Rectal smooth muscle tissue (tissue), 1 donor: ENCODE measurements around the gene ZNF524.

Experiments used
- H3K27ac ChIP-seq: one replicate; pipeline ENCODE4 v1.7.0; 2013; ENCODE audit warnings: low read depth, low read length, inconsistent platforms
- H3K27me3 ChIP-seq: one replicate; pipeline ENCODE4 v1.7.0; 2013; ENCODE audit warnings: low read length; ENCODE audit not compliant: control insufficient read depth, insufficient read depth
- H3K36me3 ChIP-seq: one replicate; pipeline ENCODE4 v1.7.0; 2013; ENCODE audit warnings: low read length; ENCODE audit not compliant: control insufficient read depth, insufficient read depth
- H3K4me1 ChIP-seq: one replicate; pipeline ENCODE4 v1.7.0; 2013; ENCODE audit warnings: low read length; ENCODE audit not compliant: control insufficient read depth, insufficient read depth
- H3K4me3 ChIP-seq: one replicate; pipeline ENCODE4 v1.7.0; 2013; ENCODE audit warnings: low read length
- H3K9ac ChIP-seq: one replicate; pipeline ENCODE4 v1.7.0; 2013; ENCODE audit warnings: low read length

The ZNF524 gene

GRCh38 chr19:55609326-55609725, 9.2 kb downstream of the ZNF524 start:
- H3K4me3 ChIP-seq: no peak overlapping the region
- peaks cover 2% of the 10 kb centered on the region for H3K27me3 ChIP-seq
- peaks cover 4% of the 10 kb centered on the region for H3K36me3 ChIP-seq
- peaks cover 12% of the 10 kb centered on the region for H3K4me1 ChIP-seq
- H3K9ac ChIP-seq: no peak overlapping the region
- no peak overlapping the region for H3K27ac ChIP-seq

GRCh38 chr19:55611300-55611982, 11.4 kb downstream of the ZNF524 start:
- Histone ChIP-seq H3K27me3 (no peaks in the 10 kb centered on the region), H3K27ac (no peak overlapping the region), H3K4me3 (no peak overlapping the region), H3K4me1 (peaks cover 4% of the 10 kb centered on the region), H3K36me3 (peaks cover 6% of the 10 kb centered on the region), H3K9ac (no peak overlapping the region)

DNA sequence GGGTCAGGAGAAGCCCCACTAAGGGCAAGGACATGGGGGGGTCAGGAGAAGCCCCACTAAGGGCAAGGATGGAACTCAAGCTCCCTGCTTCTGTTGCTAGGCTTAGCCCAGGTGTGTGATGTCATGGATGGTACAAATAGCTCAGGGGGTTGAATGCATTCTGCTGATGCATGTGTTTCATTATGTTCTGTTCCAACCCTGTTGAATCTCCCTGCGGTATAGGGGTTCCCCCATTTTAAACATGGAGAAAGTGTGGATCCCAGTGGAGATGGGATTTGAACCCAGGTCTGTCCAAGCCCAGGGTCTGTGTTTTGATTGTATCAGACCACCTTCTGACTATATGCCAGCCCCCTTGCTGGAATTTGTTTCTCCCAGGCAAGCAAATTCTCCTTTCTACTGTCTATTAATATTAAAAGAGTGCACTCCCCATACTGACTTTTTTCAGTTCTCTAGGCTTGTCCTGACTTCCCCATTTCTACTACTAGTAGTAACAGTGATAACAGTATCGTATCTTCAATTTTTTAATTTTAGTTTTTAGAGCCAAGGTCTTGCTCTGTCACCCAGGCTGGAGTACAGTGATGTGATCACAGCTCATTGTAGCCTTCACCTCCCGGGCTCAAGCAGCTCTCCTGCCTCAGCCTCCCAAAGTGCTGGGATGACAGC, 12.0 kb downstream of the ZNF524 start:
- Histone ChIP-seq H3K27me3 (no peaks in the 10 kb centered on the region), H3K4me1 (no peaks in the 10 kb centered on the region), H3K36me3 (peaks cover 6% of the 10 kb centered on the region), H3K4me3 (no peak overlapping the region), H3K27ac (no peak overlapping the region), H3K9ac (no peak overlapping the region)

DNA sequence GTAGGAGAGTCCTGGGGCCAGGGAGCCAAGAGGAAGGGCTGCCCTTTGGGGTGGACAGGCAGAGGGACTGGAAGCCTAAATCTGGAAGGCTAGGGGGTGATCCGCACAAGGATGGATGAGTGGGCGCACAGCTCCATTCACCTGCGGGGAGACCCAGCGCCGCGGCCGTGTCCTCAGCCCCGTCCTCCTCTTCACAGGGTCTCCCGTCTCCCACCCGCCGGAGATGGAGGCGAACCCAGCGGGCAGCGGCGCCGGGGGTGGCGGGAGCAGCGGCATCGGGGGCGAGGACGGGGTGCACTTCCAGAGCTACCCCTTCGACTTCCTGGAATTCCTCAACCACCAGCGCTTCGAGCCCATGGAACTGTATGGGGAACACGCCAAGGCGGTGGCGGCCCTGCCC, 13.3 kb downstream of the ZNF524 start:
- Histone ChIP-seq H3K9ac (no peak overlapping the region), H3K4me1 (no peaks in the 10 kb centered on the region), H3K27ac (no peak overlapping the region), H3K36me3 (peaks cover 6% of the 10 kb centered on the region), H3K27me3 (no peaks in the 10 kb centered on the region), H3K4me3 (no peak overlapping the region)

GRCh38 chr19:55613930-55614710, 14.0 kb downstream of the ZNF524 start:
- Histone ChIP-seq H3K36me3 (peaks cover 6% of the 10 kb centered on the region), H3K27me3 (no peaks in the 10 kb centered on the region), H3K27ac (no peak overlapping the region), H3K4me3 (no peak overlapping the region), H3K9ac (no peak overlapping the region), H3K4me1 (no peaks in the 10 kb centered on the region)

- Histone ChIP-seq H3K27me3 (no peaks in the 10 kb centered on the region), H3K4me1 (no peaks in the 10 kb centered on the region), H3K4me3 (no peak overlapping the region), H3K27ac (no peak overlapping the region), H3K9ac (no peak overlapping the region), H3K36me3 (peaks cover 2% of the 10 kb centered on the region)
These were observed 14.8 kb downstream of the ZNF524 start for GRCh38 chr19:55614711-55615542.

GRCh38 chr19:55615543-55616394, 15.7 kb downstream of the ZNF524 start:
- Histone ChIP-seq H3K4me1 (no peaks in the 10 kb centered on the region), H3K27me3 (no peaks in the 10 kb centered on the region), H3K27ac (no peak overlapping the region), H3K9ac (no peak overlapping the region), H3K36me3 (peaks cover 2% of the 10 kb centered on the region), H3K4me3 (no peak overlapping the region)

- Histone ChIP-seq H3K36me3 (peaks cover 2% of the 10 kb centered on the region), H3K9ac (no peak overlapping the region), H3K27ac (no peak overlapping the region), H3K4me3 (no peak overlapping the region), H3K4me1 (no peaks in the 10 kb centered on the region), H3K27me3 (no peaks in the 10 kb centered on the region)
These were observed 16.3 kb downstream of the ZNF524 start for GRCh38 chr19:55616395-55616875.

GRCh38 chr19:55617426-55617825, 17.3 kb downstream of the ZNF524 start:
- no peak overlapping the region for H3K9ac ChIP-seq
- no peaks in the 10 kb centered on the region for H3K4me1 ChIP-seq
- H3K4me3 ChIP-seq: no peak overlapping the region
- H3K27ac ChIP-seq: no peak overlapping the region
- peaks cover 2% of the 10 kb centered on the region for H3K36me3 ChIP-seq
- H3K27me3 ChIP-seq: no peaks in the 10 kb centered on the region

- Histone ChIP-seq H3K27me3 (no peaks in the 10 kb centered on the region), H3K4me3 (no peak overlapping the region), H3K27ac (no peak overlapping the region), H3K36me3 (peaks cover 2% of the 10 kb centered on the region), H3K9ac (no peak overlapping the region), H3K4me1 (no peaks in the 10 kb centered on the region)
These were observed 18.3 kb downstream of the ZNF524 start for GRCh38 chr19:55618426-55618825.

GRCh38 chr19:55619286-55619685, 19.2 kb downstream of the ZNF524 start:
- peaks cover 2% of the 10 kb centered on the region for H3K36me3 ChIP-seq

More at GRCh38 chr19:55619286-55619685, 19.2 kb downstream of the ZNF524 start:
- H3K27me3 ChIP-seq: no peaks in the 10 kb centered on the region
- no peaks in the 10 kb centered on the region for H3K4me1 ChIP-seq
- no peak overlapping the region for H3K9ac ChIP-seq
- H3K4me3 ChIP-seq: no peak overlapping the region
- H3K27ac ChIP-seq: no peak overlapping the region
